GM21723 (cell line): ENCODE data around the gene TIMM8A.

Experiments used
- ATAC-seq: cut with Tn5 transposase; IDR thresholded peaks from one replicate; pipeline ENCODE4 v1.9.1; 2021; ENCODE audit warnings: mild to moderate bottlenecking, moderate library complexity; ENCODE audit not compliant: unreplicated experiment

Gene TIMM8A

DNA sequence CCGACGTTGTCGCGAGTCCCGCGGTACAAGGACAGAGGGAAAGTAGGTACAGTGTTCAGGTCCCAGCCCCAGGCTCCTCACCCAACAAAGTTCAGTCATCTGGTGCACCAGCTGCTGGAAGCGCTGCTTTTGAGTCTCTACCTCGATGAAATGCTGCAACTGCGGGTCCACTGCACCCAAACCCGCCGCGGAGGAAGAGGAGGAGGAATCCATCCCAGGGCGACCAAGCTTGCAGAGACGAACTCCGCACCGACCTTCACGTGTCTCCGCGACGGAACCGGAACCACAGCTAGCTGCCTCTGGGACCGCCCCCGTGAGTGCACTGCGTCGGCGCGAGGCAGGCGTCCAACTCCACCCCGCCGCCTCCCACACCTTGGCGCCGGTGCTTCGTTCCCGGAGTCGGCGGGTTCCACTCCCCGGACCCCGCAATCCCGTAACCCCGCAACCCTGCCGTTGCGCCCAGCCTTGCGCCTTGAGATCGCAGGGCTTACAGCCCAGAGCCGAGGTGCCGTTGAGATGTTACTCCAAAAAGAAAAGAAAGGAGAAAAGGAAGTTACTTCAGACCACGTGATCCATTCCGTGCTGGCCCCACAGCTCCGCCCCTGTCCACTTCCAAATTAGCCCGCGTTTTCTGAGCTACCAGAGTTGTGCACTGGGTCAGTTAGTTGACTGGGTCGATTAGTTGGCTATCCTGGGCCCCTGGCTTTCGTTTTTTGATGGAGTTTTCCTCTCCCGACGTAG, at the start of gene TIMM8A:
TIMM8A (minus strand) TSS at position 291 of the 741 bp plus-strand sequence; CDS start at position 213, 78 bp downstream.
- peak; percentile 98 for ATAC-seq

DNA sequence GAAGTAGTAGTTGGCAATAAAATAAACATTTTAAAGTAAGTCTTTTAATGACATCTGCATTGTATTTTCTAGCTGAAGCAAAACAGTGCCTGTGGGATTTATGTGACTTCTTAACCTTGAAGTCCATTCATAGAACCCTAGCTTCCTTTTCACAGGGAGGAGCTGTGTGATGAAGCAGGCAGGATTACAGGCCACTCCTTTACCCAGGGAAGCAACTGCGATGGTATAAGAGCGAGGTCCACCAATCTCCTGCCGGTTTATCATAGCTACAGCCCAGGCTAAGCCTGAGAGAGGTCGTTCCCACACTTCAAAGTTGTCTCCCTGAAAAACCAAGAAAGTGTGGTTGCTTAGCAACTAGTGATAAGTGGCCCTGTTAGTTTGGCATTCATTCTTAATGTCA, 49.2 kb upstream of the TIMM8A start:
- ATAC-seq = no peak

DNA sequence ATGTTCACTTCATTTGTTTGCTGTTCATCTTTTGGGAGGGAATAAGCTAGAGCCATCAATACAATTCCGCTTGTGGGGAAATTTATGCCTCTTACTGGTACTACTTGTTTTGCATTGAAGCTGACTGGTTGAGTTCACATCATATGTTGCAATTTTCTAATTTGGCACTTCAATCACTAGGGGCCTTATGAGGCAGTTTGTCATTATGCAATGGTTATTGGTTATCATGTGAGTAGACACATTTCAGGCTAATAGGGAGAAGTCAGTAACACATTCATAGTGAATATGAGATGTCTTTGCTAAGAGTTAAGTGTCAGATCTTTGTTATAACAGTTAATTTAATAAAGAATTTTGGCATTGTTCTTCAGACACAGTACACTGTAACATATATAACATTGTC, 47.2 kb upstream of the TIMM8A start:
- no peak for ATAC-seq

- ATAC-seq = no peak
Measured at GRCh38 chrX:101394372-101394771, 45.8 kb upstream of the TIMM8A start.

DNA sequence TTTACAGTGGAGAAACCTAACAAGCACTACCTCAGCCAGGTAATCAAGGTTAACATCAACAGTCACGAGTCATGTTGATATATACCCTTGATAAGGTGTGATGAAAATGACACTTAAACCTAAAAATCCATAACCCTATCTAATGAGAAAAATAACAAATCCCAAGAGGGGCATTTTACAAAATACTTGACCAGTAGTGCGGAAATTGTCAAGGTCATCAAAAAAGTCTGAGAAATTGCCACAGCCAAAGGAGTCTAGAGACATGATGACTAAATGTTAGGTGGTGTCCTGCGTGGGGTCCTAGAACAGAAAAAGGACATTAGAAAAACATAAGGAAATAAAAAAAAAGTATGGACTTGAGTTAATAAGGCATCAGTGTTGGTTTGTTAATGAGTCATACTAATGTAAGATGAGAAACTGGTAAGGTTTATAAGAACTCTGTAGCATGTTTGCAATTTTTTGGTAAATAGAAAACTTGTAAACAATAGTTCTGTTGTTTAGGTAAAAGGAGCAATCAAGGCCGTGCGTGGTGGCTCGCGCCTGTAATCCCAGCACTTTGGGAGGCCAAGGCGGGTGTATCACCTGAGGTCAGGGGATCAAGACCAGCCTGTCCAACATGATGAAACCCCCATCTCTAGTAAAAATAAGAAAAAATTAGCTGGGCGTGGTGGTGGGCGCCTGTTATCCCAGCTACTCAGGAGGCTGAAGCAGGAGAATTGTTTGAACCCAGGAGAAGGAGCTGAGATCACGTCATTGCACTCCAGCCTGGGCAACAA, 45.2 kb upstream of the TIMM8A start:
- ATAC-seq = no peak

- ATAC-seq = no peak
Measured at GRCh38 chrX:101391831-101392230, 43.3 kb upstream of the TIMM8A start.

- peak; percentile 78 for ATAC-seq
Measured at GRCh38 chrX:101390664-101391525, 42.4 kb upstream of the TIMM8A start, which contains the start of gene RPL36A. RPL36A (plus strand) TSS chrX:101391011; CDS start chrX:101391044, 33 bp downstream.

- ATAC-seq = no peak
Measured at GRCh38 chrX:101388604-101389003, 40.1 kb upstream of the TIMM8A start.

GRCh38 chrX:101386542-101386885, 38.0 kb upstream of the TIMM8A start:
- peak; percentile 1 for ATAC-seq

DNA sequence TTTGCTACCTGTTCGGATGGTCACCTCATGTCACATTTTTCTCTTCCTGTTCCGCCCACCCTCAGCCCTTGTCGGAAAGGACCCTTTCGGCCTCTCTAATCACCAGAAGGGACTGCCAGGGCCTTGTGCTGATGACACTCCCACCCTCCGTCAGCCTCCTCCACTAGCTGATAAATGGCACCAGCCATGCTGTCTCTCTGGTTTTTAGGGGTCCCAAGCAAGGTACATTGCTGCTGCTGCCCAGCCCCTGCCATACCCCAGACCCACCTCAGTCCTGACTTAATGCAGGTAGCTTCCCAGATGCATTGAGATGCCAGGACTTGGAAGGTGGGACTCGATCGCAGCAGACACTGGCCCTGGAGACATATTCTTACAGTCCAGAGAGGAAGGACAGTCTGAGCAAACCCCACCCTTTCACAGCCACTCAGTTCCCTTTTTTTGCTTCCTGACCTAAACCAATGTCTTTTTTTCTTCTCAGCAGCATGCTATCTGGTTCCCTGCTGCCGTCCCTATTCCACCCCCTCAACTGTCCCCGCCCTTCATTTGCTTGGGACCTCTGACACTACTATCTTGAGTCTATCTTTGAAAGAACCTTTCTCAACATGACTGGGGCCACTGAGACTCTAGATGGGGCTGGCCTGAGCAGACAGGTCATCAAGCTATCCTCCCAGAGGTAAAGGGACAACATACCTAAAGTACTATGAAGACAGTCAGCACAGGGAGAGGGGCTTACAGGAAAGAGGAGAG, 37.4 kb upstream of the TIMM8A start, which contains the start of gene BTK:
BTK (minus strand) TSS at position 397 of the 747 bp plus-strand sequence. CDS start 10,907 bp downstream, outside the sequence.
- ATAC-seq = peak; percentile 70

- no peak for ATAC-seq
Measured at GRCh38 chrX:101385026-101385684, 36.6 kb upstream of the TIMM8A start.

DNA sequence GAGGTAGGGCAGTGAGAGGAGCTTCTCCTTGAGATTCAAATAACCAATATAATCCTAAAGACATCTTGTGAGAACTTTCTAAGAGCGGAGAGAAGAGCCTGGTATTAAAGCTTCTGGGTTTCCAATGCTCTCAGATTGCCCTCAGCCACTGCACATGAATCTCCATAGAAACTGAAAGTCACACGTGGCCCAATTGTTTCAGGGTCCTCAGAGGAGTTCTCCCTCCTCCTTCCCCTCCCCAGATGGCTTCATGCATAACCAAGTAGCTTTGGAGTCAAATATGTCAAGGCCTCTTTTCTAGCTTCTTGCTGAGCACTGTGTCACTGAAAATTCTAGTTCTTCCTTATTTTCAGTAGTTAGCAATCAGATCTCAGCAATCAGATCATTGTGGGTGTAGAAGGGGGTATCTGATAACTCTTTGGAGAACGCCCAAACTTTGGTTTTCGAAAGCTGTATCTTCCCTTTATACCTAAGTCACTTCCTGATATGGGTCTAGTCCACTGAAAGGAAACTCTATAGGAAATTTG, 35.2 kb upstream of the TIMM8A start:
- peak; percentile 73 for ATAC-seq

GRCh38 chrX:101377547-101377946, 29.0 kb upstream of the TIMM8A start:
- no peak for ATAC-seq

DNA sequence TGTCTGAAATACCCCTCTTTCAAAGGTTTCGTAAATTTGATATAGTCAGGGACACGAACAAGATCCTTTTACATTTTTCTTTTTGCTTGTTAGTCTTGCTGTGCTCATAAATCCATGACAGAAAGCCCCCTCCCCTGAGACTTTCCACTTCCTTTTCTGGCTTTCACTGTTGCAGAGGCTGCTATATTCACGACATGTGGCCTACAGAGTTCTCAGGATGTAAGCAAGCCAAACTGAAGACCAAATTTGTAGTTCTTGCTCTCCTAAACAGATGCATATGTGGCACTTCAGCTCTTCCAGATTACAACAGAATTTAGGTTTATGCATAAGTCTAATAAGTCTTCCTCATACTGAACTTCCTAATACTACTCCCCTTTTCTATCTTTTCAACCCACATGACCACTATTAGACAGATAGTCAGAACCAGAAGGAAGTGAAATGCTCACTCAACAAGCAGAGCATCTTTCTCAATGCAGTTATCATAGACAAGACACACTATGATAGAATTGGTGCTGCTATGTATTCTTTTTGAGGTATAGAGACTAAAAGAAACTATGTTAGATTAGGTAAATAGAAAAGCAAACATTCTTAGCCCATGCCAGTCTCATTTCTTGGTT, 22.5 kb upstream of the TIMM8A start:
- peak; percentile 86 for ATAC-seq

- no peak for ATAC-seq
Measured at GRCh38 chrX:101369687-101370086, 21.1 kb upstream of the TIMM8A start.

DNA sequence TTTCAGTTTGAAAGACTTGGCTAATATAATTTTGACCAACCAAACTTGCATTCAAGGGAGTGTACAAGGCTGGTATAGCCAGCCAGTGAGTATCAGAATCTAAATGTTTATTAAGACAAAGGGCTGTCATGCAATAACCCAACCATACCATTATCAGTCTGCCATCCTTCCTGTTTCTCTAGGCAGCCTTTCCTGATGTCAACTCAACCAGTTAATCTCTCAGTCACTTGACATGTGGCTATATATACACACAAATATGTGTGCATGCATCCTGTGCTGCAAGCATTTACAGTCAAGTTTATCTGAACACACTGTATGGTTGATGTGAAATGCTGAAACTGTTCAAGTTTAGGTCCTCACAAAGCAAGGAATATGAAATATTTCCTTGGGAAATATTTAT, 20.3 kb upstream of the TIMM8A start:
- ATAC-seq = no peak

DNA sequence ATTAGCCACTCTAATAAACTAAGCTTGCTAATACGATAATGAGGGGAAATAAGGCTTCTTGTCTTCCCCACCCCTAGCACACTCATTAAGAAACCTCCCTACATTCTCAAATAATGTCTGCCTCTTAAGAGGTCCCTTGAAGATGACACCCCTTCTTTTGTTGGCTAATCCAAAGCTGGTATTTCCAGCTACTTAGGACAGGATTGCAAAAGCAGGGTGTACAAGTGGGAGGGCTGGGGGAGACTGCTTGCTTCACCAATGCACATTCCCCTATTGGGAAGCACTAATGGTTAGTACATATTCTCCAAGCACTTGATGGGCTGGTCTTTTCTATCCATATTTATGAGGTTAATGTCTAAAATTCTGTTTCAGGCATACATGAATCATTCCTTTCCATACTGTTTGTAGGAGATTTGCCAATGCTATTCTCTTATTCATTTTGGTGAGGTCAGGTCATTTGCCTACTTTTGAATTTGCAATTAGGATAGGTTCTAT, 16.8 kb upstream of the TIMM8A start:
- no peak for ATAC-seq

- no peak for ATAC-seq
Measured at GRCh38 chrX:101362757-101363156, 14.2 kb upstream of the TIMM8A start.

DNA sequence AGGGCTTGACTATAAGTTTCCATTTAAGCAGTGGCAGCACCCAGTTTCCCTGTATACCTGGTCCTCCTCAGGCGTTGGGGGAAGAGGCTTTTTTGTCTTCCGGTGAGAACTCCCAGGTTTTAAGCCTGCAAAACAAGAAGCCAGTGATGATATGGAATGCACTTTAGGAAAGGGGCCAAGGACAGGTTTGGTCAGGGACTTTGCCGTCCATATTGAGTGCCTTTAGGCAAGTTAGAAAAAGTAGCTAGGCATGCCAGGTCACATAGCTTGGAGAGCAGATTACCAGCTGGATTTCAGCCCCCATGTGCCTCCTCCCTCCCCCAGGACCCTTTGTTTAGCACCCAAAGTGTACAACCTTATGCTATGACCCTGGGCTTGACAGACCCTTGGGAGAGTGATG, 13.6 kb upstream of the TIMM8A start:
- no peak for ATAC-seq
